Measurements from ENCODE around the gene LRMDA. TPM values are rescaled to one million over a fixed set of nuclear protein-coding genes. Genes with fewer than 3 reads are reported as not detected.

The LRMDA gene
- total RNA-seq, 1 experiment from 2014 or later = not detected

- DNase-seq (ENCODE audit: low spot score) = no peak
These were observed 434.2 kb downstream of the LRMDA start for GRCh38 chr10:75865413-75866299.

GRCh38 chr10:75866300-75866625 lies 434.8 kb downstream of the LRMDA start:
- DNase-seq (ENCODE audit: low spot score) = no peak

DNA sequence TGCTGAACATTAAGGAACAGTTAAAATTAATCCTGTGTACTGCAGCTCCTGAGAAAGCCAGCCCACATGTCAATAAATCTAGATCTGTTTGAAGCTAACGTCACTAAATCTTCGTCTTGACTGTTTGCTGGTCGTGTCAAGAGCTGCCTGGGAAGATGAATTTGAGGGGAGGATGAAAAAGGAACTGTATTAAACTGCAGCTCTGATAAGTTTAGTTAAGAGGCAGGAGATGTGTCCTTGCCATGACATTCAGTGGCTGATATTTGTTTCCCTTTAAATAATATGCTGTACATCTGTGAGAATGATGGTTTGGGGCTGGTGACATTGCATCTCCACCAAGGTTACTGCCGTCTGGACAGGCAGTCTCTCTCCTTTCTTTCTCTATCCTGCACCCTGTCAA lies 435.3 kb downstream of the LRMDA start:
- no peak for DNase-seq (ENCODE audit: low spot score)

DNA sequence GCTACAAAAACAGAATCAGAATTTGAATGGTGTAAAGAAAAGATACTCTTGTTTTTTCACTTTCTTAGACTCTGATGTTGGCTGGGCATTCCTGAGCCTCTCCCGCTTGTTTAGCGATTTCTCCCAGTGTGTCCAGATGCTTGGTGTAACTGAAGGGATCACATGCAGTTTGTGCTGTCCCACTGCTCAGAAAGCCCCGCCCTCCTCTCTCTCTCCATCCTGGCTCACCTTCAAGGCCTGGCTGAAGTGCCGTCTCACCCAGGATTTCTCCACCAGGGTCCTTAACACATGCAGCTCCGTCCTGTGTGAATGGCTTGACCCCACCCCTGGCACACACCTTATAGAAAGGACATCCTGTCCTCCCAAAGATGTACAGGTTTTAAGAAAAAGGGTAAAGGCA lies 437.1 kb downstream of the LRMDA start:
- no peak for DNase-seq (ENCODE audit: low spot score)

GRCh38 chr10:75870039-75870645 lies 438.7 kb downstream of the LRMDA start:
- no peak for DNase-seq (ENCODE audit: low spot score)

GRCh38 chr10:75875740-75876139 lies 444.3 kb downstream of the LRMDA start:
- no peak for DNase-seq (ENCODE audit: low spot score)

- DNase-seq (ENCODE audit: low spot score) = no peak
These were observed 445.3 kb downstream of the LRMDA start for GRCh38 chr10:75876710-75877109.

- DNase-seq (ENCODE audit: low spot score) = no peak
These were observed 446.5 kb downstream of the LRMDA start for GRCh38 chr10:75877877-75878276.

GRCh38 chr10:75878586-75878985 lies 447.2 kb downstream of the LRMDA start:
- no peak for DNase-seq (ENCODE audit: low spot score)

DNA sequence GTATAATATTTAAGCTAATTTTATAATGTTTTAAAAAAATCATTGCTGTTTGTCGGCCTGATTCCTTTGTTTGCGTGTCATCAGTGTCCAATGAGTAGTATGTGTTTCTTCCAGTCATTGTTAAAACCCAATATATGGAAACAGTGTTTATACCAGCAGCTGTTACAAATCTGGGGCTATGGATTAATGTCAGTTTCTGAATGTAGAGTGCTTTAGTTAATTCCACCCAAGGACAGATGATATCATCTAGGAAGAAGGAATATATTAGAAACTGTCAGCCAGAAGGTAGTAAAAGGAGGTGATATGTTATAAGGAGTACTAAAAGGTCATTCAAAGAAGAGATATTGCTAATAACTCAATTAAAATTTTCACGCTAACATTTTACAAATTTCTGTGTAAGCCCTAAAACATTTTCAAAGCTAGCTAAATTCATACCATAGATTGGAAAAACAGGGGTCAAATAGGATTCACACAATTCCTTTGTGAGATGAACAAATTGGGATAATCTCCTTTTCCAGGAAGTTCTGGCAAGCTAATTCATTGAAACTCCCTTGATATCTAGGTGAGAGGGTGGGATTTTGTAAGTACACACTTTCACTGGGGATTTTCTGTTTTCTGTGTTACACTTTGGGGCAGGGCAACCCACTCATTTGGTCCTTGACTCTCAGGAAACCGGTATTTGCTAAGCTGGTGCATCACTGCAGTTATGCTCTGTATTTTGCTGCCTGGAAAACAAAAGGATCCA lies 448.8 kb downstream of the LRMDA start:
- no peak for DNase-seq (ENCODE audit: low spot score)

DNA sequence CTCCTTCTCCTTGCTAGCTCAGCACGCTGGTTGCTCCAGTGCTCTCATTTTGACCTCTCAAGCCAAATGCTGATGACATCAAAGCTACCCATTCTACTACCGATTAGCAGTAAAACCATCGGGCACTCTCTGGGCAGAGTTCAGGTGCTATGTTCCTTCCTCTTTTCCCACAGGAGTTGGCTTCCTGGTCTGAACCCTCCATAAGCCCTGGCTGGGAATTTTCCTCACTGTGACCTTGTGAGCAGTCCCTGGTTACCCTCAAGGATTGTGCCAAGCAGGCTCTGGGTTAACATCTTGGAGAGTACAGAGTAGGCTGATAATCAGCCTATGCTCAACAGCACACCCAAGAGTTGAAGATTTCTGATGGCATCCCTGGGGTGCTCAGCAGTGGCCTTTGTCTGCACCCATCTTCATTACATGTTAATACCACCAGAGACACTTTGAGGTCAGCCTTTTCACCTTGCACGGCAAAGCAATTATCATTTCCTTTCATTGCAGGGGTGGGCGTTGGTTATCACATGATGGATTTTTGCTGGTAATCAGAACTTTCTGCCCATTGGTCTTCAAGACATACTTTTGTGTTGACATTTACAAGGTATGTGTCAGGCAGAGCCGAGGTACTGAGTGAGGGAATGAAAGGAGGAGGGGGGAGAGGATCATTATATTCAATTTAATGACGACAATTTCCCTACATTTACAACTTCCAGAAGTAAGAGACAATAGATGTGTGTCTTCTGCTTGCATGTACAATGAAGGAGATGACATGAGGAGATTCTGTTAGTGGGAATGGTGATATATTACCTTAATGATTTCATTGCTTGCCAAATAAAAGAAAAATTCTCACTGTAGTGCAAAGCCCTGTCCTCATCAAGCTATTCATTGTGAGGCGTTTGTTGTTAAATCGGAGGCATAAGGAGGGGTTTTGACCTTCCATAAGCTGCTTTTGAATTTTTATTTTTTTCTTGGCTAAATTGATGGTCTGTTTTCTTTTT lies 452.0 kb downstream of the LRMDA start:
- no peak for DNase-seq (ENCODE audit: low spot score)

- DNase-seq (ENCODE audit: low spot score) = no peak
These were observed 453.4 kb downstream of the LRMDA start for GRCh38 chr10:75884808-75885207.

DNA sequence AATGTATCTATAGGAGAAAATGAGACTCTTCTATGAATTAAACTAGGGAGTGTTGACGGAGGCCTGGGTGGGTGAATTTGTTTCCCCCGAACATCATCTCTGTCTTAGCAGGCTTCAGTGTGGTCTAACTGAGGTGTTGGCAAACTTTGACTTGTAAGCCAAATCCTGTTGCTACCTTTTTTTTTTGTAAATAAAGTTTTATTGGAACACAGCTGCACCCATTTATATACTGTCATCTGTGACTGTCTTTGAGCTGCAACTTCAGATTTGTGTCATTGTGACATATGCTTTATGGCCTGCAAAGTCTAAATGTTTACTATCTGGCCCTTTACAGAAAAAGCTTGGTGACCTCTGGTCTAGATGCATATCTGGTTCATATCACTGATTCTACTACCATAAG lies 455.9 kb downstream of the LRMDA start:
- no peak for DNase-seq (ENCODE audit: low spot score)

DNA sequence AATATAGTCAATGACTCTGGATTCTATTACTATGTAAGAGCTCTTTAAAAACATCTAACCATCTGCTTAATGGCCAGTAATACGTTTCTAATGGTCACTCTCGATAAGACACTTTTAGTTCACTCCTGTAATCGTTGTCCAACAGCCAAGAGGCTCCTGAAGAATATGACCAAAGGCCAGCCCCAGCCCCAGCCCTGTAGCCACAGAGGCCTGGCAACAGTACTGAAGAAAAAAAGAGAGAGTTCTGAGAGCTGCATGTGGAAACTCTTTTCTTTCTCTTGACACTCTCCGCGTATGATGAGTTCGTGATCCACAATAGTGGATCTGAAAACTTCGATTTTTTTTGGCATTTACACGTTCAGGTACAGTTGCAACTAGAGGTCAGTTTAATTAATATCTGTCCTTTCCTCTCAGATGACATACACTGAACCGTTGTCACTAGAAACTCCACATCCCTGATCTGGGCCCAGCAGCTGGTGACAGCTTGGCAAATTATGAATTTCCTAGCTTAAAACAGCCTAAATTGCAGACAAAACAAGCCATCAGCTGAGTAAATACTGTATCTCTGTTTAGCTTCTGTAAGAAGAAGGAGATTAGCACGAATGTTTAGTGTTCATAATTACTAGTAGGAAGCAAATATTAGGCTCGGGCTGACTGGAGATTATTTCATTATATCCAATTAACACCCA lies 456.7 kb downstream of the LRMDA start:
- no peak for DNase-seq (ENCODE audit: low spot score)

DNA sequence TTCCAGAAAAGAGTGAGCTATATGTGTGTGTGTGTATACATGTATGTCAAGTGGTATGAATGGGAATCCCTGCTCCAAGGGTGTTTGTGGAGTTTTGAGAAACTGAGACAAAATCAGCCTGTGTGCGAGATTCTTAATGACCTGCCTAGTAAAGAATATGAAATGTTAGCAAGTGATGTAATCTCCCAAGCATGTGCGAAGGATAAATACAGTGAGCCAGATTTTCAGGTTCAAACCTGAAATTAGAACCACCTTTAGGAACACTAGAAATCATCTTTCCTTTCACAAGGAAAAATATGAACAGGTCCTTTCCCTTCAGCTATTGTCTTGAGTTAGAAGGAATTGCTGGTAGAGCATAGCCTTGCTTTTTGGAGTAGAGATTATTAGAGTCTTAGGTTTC lies 457.6 kb downstream of the LRMDA start:
- no peak for DNase-seq (ENCODE audit: low spot score)

GRCh38 chr10:75894761-75895160 lies 463.3 kb downstream of the LRMDA start:
- no peak for DNase-seq (ENCODE audit: low spot score)

DNA sequence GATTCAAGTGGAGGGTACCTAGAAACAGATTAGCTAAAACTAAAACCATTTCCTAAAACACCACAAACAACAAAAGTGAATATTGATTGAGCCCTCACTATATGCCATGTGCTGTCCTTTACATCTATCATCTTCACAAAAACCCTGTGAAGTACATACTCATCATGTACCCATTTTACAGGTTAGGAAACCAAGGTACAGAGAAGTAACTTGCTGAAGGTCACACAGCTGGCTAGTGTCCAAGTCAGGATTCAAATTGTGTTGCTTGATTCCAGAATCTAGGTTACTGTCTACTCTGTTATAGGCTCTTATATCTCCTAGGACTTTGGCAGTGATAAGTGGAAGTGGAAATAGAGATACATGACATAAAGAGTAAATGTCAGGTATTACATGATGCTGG lies 463.8 kb downstream of the LRMDA start:
- no peak for DNase-seq (ENCODE audit: low spot score)

DNA sequence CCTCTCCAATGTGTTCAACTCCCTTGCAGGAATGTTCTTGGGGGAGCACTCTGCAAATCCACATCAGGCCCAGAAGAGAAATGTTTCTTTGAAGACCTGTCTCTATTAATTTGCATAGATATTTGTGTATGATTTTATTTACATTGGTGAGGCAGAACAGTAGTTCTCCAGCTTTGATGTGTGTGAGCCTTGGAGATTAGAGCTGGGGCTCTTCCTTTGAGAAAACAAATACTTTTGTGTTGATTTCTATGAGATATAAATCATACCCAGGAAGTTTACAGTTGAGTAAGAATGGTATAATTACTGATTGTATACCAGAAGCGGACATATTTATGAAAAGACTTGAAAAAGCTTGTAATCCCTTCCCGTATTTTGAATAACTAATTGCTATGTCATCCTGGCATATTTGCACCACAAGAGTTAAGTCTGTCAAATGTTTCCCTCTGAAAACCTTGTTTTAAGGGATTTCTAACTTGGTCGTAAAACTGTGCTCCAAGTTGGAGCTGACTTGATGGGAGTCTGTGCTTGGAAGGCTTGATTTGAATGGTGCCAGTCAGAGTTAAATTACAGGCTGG lies 468.5 kb downstream of the LRMDA start:
- no peak for DNase-seq (ENCODE audit: low spot score)

DNA sequence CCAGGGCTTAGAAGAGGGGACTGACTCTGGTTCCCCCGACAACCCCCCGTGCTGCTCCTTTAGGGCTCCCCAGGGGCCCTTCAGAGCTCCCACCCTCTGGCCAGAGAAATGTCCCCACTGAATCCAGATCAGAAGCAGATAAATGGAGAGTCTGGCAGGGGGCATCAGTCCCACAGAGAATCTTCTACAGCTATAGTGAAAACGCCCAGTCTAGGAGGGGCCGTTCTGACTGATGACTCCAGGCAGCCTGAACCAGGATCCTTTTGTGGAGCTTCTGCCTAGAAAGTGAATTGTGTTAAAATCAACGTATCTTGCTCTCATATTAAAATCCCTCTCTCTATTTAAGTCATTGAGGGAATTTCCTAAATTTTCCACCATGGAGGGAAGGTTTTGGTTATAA lies 471.4 kb downstream of the LRMDA start:
- no peak for DNase-seq (ENCODE audit: low spot score)

GRCh38 chr10:75904499-75905283 lies 473.3 kb downstream of the LRMDA start:
- DNase-seq (ENCODE audit: low spot score) = peak; percentile 2

Measured in HT-29 (cell line).